MV-4-11 (cell line): ENCODE measurements around the gene TM4SF4.

Experiments used
- DNase-seq: peaks from one replicate; lab custom pipeline; 2025; lab: John Stamatoyannopoulos, UW

Gene TM4SF4

DNA sequence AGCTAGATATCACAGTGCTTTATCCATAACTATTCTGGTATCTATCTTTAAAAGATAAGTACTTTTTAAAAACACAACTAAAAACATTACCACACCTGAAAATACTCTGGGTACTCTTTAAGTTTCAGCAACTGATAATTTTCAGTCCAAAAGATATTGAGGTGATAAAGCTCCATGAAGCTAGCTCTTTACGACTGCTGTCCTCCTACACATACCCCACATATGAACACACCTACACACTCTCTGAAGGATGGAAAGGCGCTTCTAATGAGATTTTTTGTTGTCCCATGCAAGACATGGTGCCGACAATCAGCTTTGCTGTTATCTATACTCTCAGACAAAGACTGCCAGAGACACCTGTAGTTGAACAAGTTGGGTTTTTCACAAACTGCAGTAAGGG lies 19.1 kb upstream of the TM4SF4 start:
- DNase-seq: no peak

- DNase-seq: no peak
Measured at GRCh38 chr3:149455989-149456388, 18.5 kb upstream of the TM4SF4 start.

DNA sequence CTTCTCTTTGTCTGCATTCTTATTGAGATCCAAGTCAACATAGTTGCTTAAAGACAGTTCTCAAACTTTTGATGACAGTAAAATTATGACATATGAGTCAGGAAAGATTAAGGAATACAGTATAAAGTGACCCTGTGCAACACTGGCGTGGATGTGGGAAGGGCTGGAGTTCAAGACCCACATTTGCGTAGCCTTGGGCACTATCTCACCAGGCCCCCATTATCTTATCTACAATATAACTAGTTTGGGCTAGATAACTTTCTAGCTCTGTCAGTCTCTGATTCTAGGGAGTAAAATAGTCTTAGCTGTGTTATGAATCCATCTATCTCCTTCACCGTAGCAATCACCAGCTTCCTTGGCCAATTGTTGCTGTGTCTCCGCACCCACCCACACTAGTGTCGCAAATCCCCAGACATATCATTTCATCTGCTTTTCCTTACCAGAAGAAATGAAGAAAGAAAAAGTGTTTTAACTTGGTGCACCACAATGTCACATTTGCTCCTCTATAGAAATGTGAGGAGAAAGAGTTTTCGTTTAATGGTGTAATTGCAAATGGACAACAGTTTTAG lies 14.9 kb upstream of the TM4SF4 start:
- no peak for DNase-seq

- DNase-seq: no peak
Measured at GRCh38 chr3:149460117-149460516, 14.4 kb upstream of the TM4SF4 start.

DNA sequence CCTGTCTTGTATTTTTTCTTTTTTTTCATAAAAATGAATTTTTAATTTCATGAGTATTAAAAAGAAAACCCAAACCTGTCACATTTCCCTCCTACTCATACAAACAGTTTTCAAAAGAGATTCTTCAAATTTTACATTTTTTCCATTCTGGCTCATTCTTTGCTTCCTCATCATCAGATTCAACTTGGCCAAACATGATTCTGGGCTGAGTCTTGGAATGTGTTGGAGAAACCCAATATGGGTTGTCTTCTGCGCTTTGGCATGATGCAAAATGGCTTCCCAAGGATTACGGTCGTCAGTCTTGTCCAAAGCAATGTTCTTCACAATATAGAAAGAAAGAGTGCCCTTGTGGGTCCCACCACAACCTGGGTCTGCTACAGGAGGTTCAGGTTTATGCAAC lies 12.4 kb upstream of the TM4SF4 start:
- DNase-seq: no peak

DNA sequence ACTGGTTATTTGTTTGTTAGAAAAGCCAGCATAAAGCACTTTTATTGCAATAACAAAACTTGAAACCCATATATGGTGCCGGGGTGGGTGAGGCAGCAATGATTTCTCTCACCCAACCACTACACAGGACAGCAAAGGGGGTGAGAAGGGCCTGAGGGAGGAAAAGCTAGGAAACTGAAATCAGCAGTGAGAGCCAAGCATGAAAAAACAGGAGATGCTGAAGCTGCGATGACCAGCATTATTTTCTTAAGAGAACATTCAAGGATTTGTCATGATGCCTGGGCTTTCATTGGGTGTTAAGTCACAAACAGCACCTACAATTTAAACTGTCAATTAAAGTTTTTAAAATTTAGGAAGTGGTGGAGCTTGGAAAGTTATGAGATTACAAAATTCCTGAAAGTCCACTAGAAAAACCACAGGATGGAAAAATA lies 11.9 kb upstream of the TM4SF4 start:
- DNase-seq: no peak

GRCh38 chr3:149463921-149464320 lies 10.6 kb upstream of the TM4SF4 start:
- no peak for DNase-seq

GRCh38 chr3:149464542-149465328 lies 9.8 kb upstream of the TM4SF4 start:
- peak; percentile 72 for DNase-seq

DNA sequence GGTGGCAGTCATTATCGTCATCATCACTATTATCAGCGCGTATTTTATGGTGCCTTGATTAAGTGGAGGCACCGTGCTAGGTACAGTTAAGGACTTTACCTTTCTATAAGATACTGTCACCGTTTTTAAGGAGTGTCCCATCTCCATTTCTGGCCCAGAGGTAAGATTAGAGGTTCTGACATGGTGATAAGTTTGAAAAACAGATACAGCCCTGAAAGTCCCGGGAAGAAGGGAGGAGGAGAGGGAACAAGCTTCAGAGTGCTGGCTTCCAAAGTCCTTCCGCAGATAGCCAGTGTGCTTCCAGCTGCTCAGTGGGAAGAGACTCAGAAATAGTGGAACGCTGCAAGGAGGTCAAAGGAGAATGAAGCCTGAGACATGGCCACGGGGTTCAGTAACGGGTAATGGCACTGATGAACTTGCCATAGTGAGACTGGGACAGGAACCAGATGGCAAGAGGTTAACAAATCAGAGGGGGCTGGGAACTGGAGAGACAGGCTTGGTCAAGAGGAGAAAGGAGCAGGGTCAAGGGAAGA lies 9.1 kb upstream of the TM4SF4 start:
- no peak for DNase-seq

- no peak for DNase-seq
Measured at GRCh38 chr3:149466192-149466591, 8.3 kb upstream of the TM4SF4 start.

GRCh38 chr3:149468504-149469212 lies 5.8 kb upstream of the TM4SF4 start:
- DNase-seq: no peak

- DNase-seq: no peak
Measured at GRCh38 chr3:149470381-149470780, 4.1 kb upstream of the TM4SF4 start.

DNA sequence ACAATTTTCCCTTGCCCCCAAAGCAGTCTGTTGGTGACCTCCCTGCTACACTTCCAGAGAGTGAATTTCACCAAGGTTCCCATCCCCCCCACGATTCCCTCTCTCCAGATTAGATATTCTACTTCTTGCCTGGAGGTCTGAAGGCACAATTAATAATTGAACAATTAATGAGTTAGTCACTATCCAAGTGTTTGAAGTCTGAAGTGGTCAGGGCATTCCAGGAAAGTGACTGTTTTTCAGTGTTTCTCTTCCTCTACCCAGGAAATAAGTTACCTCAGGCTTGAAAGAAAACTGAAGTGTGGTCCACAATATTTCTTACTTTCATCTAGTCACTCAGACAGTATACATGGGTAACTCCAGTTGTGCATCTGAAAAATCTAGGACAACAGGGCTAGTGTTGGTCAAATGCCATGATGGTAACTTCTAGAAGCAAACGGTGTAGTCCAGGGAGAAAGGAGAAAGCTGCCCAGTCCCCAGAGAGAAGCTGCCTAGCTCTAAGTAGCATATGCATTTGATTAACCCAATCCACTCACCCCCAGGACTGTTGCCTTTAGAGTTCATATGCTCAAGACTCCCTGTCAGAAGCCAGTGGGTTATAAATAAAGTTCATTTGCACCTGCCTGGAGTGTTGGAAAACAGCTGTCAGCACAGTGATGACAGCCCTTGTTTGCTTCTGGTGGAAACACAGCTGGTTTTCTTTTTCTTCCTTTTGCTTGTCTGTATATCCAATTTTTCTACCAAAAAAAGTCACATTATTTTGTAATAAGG lies 2.3 kb upstream of the TM4SF4 start:
- DNase-seq: peak; percentile 11

DNA sequence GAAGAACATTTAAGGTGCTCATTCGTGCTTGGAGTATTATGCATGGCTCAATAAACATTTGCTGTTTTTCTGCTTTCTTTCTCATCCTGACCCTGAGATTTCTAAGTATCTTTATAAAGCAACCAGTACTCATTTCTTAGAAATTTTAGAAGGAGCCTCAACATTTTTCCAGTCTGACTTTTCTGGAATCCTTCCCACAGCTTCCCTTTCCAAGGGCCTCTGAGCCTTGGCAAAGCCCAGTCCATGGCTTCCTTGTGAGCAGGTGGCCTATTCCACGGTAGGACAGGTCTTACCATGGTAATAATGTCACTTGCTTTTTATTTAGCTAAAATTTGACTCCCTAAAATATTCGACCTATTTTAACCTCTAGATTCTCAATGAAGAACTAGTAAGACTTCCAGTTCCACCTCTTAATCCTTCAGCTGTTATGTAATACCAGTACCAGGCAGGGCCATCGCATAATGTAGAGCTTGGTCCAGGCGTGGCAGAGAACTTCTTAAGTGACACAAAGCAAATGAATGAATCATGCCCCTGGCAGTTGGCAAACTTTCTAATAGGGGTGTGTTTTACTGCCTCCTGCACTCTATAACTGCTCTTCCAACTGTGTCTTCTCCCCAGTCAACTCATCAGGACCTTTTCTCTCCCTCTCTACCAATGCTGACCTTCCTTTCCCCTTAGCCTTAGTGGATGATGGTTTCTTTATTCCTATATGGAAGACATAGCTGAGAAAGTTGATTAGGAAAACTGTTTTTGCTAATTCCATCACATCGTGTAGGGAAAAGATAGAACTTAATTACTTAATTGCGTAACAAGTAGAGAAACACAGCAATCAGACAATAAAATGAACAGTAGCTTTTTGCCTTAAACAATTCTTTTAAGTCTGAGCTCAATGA lies 894 bp upstream of the TM4SF4 start:
- peak; percentile 97 for DNase-seq

GRCh38 chr3:149475451-149476060 lies 1.1 kb downstream of the TM4SF4 start:
- DNase-seq: no peak

GRCh38 chr3:149476225-149476624 lies 1.7 kb downstream of the TM4SF4 start:
- DNase-seq: peak; percentile 76

DNA sequence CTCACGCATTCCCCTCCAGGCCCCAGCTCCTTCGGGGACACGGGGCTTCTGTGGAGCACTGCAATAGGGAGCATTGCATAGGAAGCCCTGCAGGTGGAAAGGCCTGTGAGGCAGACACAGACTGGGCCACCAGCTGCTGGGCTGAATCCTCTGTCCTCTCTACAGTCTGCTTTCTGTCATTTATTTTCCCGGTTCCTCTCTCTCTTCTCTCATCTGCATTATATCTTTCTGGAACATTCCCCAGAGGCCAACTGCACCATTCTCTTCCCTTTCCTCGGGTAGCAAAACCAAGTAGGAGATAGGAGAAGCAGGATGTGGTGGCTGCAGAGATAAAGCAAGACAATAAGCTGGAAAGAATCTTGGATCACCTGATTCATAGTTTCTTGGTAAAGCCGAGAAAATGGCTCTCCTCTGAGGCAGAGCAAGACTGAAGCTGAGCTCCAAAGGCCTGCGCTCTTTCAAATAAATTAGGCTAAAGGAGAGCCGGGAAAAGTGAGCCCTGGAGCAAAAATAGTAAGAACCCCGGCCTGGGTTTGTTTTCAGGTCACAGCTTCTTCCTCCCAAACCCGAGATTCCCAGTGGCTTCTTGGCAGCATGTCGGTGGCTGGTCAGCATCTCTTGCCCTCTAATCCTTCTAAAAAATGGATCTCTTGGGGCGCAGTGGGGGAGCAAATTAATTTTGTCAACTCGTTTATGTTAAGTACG lies 5.3 kb downstream of the TM4SF4 start:
- no peak for DNase-seq

- peak; percentile 73 for DNase-seq
Measured at GRCh38 chr3:149480326-149481017, 6.0 kb downstream of the TM4SF4 start.

DNA sequence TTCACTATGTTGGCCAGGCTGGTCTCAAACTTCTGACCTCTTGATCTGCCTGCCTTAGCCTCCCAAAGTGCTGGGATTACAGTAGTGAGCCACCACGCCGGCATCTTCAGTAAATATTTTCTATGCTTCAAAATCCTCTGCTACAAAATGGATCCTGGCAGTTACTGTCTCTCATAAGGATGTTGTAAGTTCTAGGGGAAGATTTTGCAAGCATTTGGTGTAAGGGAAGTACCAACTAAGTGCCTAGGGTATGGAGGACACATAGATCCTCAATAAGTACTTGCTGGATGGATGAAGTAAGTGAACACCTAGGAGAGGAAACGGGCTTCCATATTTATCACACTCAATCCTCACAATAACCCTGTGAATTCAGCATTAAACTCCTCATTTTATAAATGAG lies 6.6 kb downstream of the TM4SF4 start:
- no peak for DNase-seq
